Measurements from ENCODE around the gene PTPRJ. TPM values are rescaled to one million over a fixed set of nuclear protein-coding genes. Genes with fewer than 3 reads are reported as not detected.

The PTPRJ gene
- total RNA-seq, 1 experiment from 2014 or later = 10.5 TPM

- peaks cover 13% of the 10 kb centered on the region; the same call in 1 of the 2 replicates for H3K36me3 ChIP-seq (ENCODE audit: low read depth, low read length)
- no peak overlapping the region for H2AFZ ChIP-seq (ENCODE audit: low read length)
- H4K20me1 ChIP-seq (ENCODE audit: low read length) = no peaks in the 10 kb centered on the region
- H3K79me2 ChIP-seq (ENCODE audit: low read length) = no peaks in the 10 kb centered on the region
- ChIA-PET POLR2A (ENCODE audit: unreplicated experiment) (no interaction called here), CTCF (no interaction called here)
- DNase-seq (no peak), ATAC-seq (no peak)
- H3K9ac ChIP-seq (ENCODE audit: low read length) = no peak overlapping the region
- H3K4me3 ChIP-seq (ENCODE audit: low read length) = no peak overlapping the region
- no peak overlapping the region for H3K4me2 ChIP-seq (ENCODE audit: low read length)
- no TSS peak for BruUV-seq (replicated peaks)
- intact Hi-C loops (cut with micrococcal nuclease) = no loop called here
- H3F3A ChIP-seq (ENCODE audit: low read length, unreplicated experiment) = no peaks in the 10 kb centered on the region
- no peaks in the 10 kb centered on the region for H3K9me3 ChIP-seq (ENCODE audit: low read length)
- TF ChIP-seq, protein P1, sequence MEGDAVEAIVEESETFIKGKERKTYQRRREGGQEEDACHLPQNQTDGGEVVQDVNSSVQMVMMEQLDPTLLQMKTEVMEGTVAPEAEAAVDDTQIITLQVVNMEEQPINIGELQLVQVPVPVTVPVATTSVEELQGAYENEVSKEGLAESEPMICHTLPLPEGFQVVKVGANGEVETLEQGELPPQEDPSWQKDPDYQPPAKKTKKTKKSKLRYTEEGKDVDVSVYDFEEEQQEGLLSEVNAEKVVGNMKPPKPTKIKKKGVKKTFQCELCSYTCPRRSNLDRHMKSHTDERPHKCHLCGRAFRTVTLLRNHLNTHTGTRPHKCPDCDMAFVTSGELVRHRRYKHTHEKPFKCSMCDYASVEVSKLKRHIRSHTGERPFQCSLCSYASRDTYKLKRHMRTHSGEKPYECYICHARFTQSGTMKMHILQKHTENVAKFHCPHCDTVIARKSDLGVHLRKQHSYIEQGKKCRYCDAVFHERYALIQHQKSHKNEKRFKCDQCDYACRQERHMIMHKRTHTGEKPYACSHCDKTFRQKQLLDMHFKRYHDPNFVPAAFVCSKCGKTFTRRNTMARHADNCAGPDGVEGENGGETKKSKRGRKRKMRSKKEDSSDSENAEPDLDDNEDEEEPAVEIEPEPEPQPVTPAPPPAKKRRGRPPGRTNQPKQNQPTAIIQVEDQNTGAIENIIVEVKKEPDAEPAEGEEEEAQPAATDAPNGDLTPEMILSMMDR (conservative IDR thresholded peaks at IDR 0.05; ENCODE audit: low read depth, low read length) = no peak
- no peak for TF ChIP-seq EZH2 (IDR thresholded peaks at IDR 0.05; ENCODE audit: low read length, unreplicated experiment)
- no peak for TF ChIP-seq EZH2phosphoT487 (IDR thresholded peaks at IDR 0.05; ENCODE audit: borderline replicate concordance, low read length)
- H3K4me1 ChIP-seq (ENCODE audit: insufficient read depth, low read length) = no peaks in the 10 kb centered on the region
- H3K9me2 ChIP-seq (replicated peaks; ENCODE audit: low read length) = no peaks in the 10 kb centered on the region
- no peak overlapping the region for H3K27ac ChIP-seq (ENCODE audit: low read length)
- no peaks in the 10 kb centered on the region for H3K27me3 ChIP-seq (ENCODE audit: low read length)
Observed at GRCh38 chr11:48124880-48125279, 144.5 kb downstream of the PTPRJ start.

DNA sequence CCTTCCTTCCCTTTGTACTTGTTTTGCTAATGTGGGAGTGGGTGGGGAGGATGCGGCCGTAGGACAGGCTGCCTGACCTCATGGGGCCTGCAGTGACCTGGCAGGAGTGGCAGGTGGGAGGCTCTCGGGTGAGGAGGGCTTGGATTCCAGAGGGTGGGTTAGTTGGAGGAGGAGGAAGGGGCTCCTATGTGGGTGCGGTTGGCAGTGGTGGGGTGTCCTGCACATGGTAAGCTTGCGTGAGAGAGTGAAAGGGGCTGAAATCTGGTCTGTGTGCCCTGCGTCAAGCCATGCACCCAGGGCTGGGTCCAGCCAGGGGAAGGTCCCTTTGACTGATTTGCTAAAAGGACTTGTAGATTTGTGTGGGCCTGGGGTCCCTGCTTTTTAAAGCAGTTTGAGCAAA lies 145.5 kb downstream of the PTPRJ start:
- BruUV-seq (replicated peaks) = no TSS peak
- no peak overlapping the region for H2AFZ ChIP-seq (ENCODE audit: low read length)
- no peaks in the 10 kb centered on the region for H4K20me1 ChIP-seq (ENCODE audit: low read length)
- no peak for TF ChIP-seq EZH2 (IDR thresholded peaks at IDR 0.05; ENCODE audit: low read length, unreplicated experiment)
- TF ChIP-seq, protein P1 (conservative IDR thresholded peaks at IDR 0.05; ENCODE audit: low read depth, low read length) = no peak
- TF ChIP-seq EZH2phosphoT487 (IDR thresholded peaks at IDR 0.05; ENCODE audit: borderline replicate concordance, low read length) = no peak
- no peaks in the 10 kb centered on the region for H3K9me2 ChIP-seq (replicated peaks; ENCODE audit: low read length)
- ATAC-seq (no peak), DNase-seq (no peak)
- no peaks in the 10 kb centered on the region for H3K79me2 ChIP-seq (ENCODE audit: low read length)
- H3K36me3 ChIP-seq (ENCODE audit: low read depth, low read length) = peaks cover 13% of the 10 kb centered on the region; the same call in 1 of the 2 replicates
- H3K9ac ChIP-seq (ENCODE audit: low read length) = no peak overlapping the region
- H3K4me1 ChIP-seq (ENCODE audit: insufficient read depth, low read length) = no peaks in the 10 kb centered on the region
- H3K4me3 ChIP-seq (ENCODE audit: low read length) = no peak overlapping the region
- ChIA-PET POLR2A (ENCODE audit: unreplicated experiment) (no interaction called here), CTCF (no interaction called here)
- H3K9me3 ChIP-seq (ENCODE audit: low read length) = no peaks in the 10 kb centered on the region
- no peak overlapping the region for H3K4me2 ChIP-seq (ENCODE audit: low read length)
- H3K27ac ChIP-seq (ENCODE audit: low read length) = no peak overlapping the region
- no peaks in the 10 kb centered on the region for H3F3A ChIP-seq (ENCODE audit: low read length, unreplicated experiment)
- H3K27me3 ChIP-seq (ENCODE audit: low read length) = no peaks in the 10 kb centered on the region
- intact Hi-C loops (cut with micrococcal nuclease) = no loop called here

DNA sequence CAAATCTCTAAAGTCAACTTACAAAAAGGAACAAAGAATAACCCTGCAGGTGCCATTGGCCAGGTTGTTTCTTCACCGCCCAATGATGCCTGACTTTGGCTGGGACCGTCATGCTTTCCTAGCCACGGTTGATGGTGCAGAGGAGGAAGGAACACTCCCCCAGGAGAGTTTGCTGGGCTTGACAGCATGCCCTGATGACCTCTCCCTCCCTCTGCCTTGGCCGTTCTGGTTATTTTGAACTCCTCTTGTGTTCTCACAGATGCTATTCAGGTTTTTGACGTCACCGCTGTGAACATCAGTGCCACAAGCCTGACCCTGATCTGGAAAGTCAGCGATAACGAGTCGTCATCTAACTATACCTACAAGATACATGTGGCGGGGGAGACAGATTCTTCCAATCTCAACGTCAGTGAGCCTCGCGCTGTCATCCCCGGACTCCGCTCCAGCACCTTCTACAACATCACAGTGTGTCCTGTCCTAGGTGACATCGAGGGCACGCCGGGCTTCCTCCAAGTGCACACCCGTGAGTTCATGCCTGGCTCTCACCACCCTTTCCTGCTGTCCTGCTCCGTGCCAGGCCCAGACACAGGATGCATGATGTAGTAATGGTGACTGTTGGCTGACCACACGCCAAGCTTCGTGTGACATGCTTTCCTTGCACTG lies 147.3 kb downstream of the PTPRJ start:
- H3K9me2 ChIP-seq (replicated peaks; ENCODE audit: low read length) = no peaks in the 10 kb centered on the region
- intact Hi-C loops (cut with micrococcal nuclease) = no loop called here

More for the DNA sequence above, 147.3 kb downstream of the PTPRJ start:
- Histone ChIP-seq H4K20me1 (ENCODE audit: low read length) (no peaks in the 10 kb centered on the region), H3K27ac (ENCODE audit: low read length) (no peak overlapping the region), H3K9me3 (ENCODE audit: low read length) (no peaks in the 10 kb centered on the region), H3K79me2 (ENCODE audit: low read length) (no peaks in the 10 kb centered on the region), H3K9ac (ENCODE audit: low read length) (no peak overlapping the region), H3K27me3 (ENCODE audit: low read length) (no peaks in the 10 kb centered on the region), H3K4me3 (ENCODE audit: low read length) (no peak overlapping the region), H2AFZ (ENCODE audit: low read length) (no peak overlapping the region), H3K36me3 (ENCODE audit: low read depth, low read length) (peaks cover 13% of the 10 kb centered on the region; the same call in 1 of the 2 replicates), H3F3A (ENCODE audit: low read length, unreplicated experiment) (no peaks in the 10 kb centered on the region), H3K4me1 (ENCODE audit: insufficient read depth, low read length) (no peaks in the 10 kb centered on the region), H3K4me2 (ENCODE audit: low read length) (no peak overlapping the region)
- ATAC-seq (no peak), DNase-seq (no peak)
- ChIA-PET CTCF (no interaction called here), POLR2A (ENCODE audit: unreplicated experiment) (no interaction called here)
- TF ChIP-seq, protein P1 (conservative IDR thresholded peaks at IDR 0.05; ENCODE audit: low read depth, low read length) = no peak
- TF ChIP-seq EZH2 (IDR thresholded peaks at IDR 0.05; ENCODE audit: low read length, unreplicated experiment) = no peak
- TF ChIP-seq EZH2phosphoT487 (IDR thresholded peaks at IDR 0.05; ENCODE audit: borderline replicate concordance, low read length) = no peak
- BruUV-seq (replicated peaks) = no TSS peak
